ENCODE results near the gene SH3TC1.

SH3TC1 gene

GRCh38 chr4:8203052-8203401, 3.9 kb downstream of the SH3TC1 start:
- no peak overlapping the region for H2AFZ ChIP-seq
- peaks cover 2% of the 10 kb centered on the region for H3K4me1 ChIP-seq
- H3K27me3 ChIP-seq (ENCODE audit: control insufficient read depth, insufficient read depth, low read length) = no peaks in the 10 kb centered on the region
- H3K9me3 ChIP-seq (ENCODE audit: control insufficient read depth, low read length) = no peaks in the 10 kb centered on the region
- H3K36me3 ChIP-seq (ENCODE audit: control insufficient read depth, insufficient read depth, low read length) = no peaks in the 10 kb centered on the region
- H3K4me3 ChIP-seq (ENCODE audit: low read depth, low read length) = no peak overlapping the region
- no peak overlapping the region for H3K4me2 ChIP-seq (ENCODE audit: low read length)
- no peaks in the 10 kb centered on the region for H3K79me2 ChIP-seq
- no peak overlapping the region for H3K9ac ChIP-seq
- no peak overlapping the region for H3K27ac ChIP-seq
- no peak for TF ChIP-seq CTCF (IDR thresholded peaks at IDR 0.05)

- Histone ChIP-seq H2AFZ (no peak overlapping the region), H3K4me3 (ENCODE audit: low read depth, low read length) (no peak overlapping the region), H3K36me3 (ENCODE audit: control insufficient read depth, insufficient read depth, low read length) (no peaks in the 10 kb centered on the region), H3K9ac (no peak overlapping the region), H3K27ac (no peak overlapping the region), H3K4me1 (peaks cover 2% of the 10 kb centered on the region), H3K9me3 (ENCODE audit: control insufficient read depth, low read length) (no peaks in the 10 kb centered on the region), H3K79me2 (no peaks in the 10 kb centered on the region), H3K4me2 (ENCODE audit: low read length) (no peak overlapping the region), H3K27me3 (ENCODE audit: control insufficient read depth, insufficient read depth, low read length) (no peaks in the 10 kb centered on the region)
- no peak for TF ChIP-seq CTCF (IDR thresholded peaks at IDR 0.05)
These were observed 4.7 kb downstream of the SH3TC1 start for GRCh38 chr4:8203817-8204216.

GRCh38 chr4:8204576-8205227, 5.6 kb downstream of the SH3TC1 start:
- Histone ChIP-seq H2AFZ (no peak overlapping the region), H3K4me2 (ENCODE audit: low read length) (no peak overlapping the region), H3K27ac (no peak overlapping the region), H3K9ac (no peak overlapping the region), H3K27me3 (ENCODE audit: control insufficient read depth, insufficient read depth, low read length) (no peaks in the 10 kb centered on the region), H3K4me1 (no peaks in the 10 kb centered on the region), H3K4me3 (ENCODE audit: low read depth, low read length) (no peak overlapping the region), H3K36me3 (ENCODE audit: control insufficient read depth, insufficient read depth, low read length) (no peaks in the 10 kb centered on the region), H3K79me2 (no peaks in the 10 kb centered on the region), H3K9me3 (ENCODE audit: control insufficient read depth, low read length) (no peaks in the 10 kb centered on the region)
- TF ChIP-seq CTCF (IDR thresholded peaks at IDR 0.05) = no peak

GRCh38 chr4:8205241-8205707, 6.2 kb downstream of the SH3TC1 start:
- H3K27me3 ChIP-seq (ENCODE audit: control insufficient read depth, insufficient read depth, low read length) = no peaks in the 10 kb centered on the region
- H3K36me3 ChIP-seq (ENCODE audit: control insufficient read depth, insufficient read depth, low read length) = no peaks in the 10 kb centered on the region
- no peak for TF ChIP-seq CTCF (IDR thresholded peaks at IDR 0.05)
- H2AFZ ChIP-seq = no peak overlapping the region
- H3K4me1 ChIP-seq = no peaks in the 10 kb centered on the region
- no peak overlapping the region for H3K9ac ChIP-seq
- H3K4me3 ChIP-seq (ENCODE audit: low read depth, low read length) = no peak overlapping the region
- H3K27ac ChIP-seq = no peak overlapping the region
- no peaks in the 10 kb centered on the region for H3K9me3 ChIP-seq (ENCODE audit: control insufficient read depth, low read length)
- H3K79me2 ChIP-seq = no peaks in the 10 kb centered on the region
- H3K4me2 ChIP-seq (ENCODE audit: low read length) = no peak overlapping the region
